WTC11 (cell line): ENCODE measurements around the gene CIDEB. TPM values are rescaled to one million over a fixed set of nuclear protein-coding genes. Genes with fewer than 3 reads are reported as not detected.

Experiments used
- ATAC-seq: fragments of 200-7000 bp; cut with Tn5 transposase; 2 replicates; pipeline ENCODE4 v1.10.0; 2021; ENCODE audit warnings: mild to moderate bottlenecking, moderate library complexity
- CTCF ChIA-PET: fragments of 300-600 bp; sonication (Branson Sonifier 250); formaldehyde crosslinking; loops from one replicate; lab custom pipeline; 2021; ENCODE audit warnings: antibody characterized with exemption; lab: Charles Lee
- POLR2A ChIA-PET: fragments of 350-600 bp; sonication (Branson Sonifier 250); formaldehyde crosslinking; loops from one replicate; lab custom pipeline; 2021; ENCODE audit warnings: antibody characterized with exemption; lab: Charles Lee
- DNase-seq: peaks from one replicate; pipeline ENCODE4 v3.0.0; 2021; ENCODE audit warnings: low spot score
- H3K27ac Mint-ChIP-seq: 2 replicates; pipeline ENCODE4 v1.8.0; 2021; ENCODE audit warnings: mixed read lengths
- H3K27me3 Mint-ChIP-seq: 2 replicates; pipeline ENCODE4 v1.8.0; 2021; ENCODE audit warnings: low read depth, mild to moderate bottlenecking, moderate library complexity, mixed read lengths
- H3K36me3 Mint-ChIP-seq: 2 replicates; pipeline ENCODE4 v1.8.0; 2021; ENCODE audit warnings: mixed read lengths
- H3K4me1 Mint-ChIP-seq: 2 replicates; pipeline ENCODE4 v1.8.0; 2022; ENCODE audit warnings: mixed read lengths
- H3K4me3 Mint-ChIP-seq: 2 replicates; pipeline ENCODE4 v1.8.0; 2021; ENCODE audit warnings: mild to moderate bottlenecking, moderate library complexity, mixed read lengths
- H3K9me3 Mint-ChIP-seq: 2 replicates; pipeline ENCODE4 v1.8.0; 2021; ENCODE audit warnings: mixed read lengths
- ATF6 ChIP-seq: sonication (generic); formaldehyde crosslinking; IDR thresholded peaks from 2 replicates; pipeline ENCODE4 v1.8.1; 2023; ENCODE audit warnings: mild to moderate bottlenecking, missing genetic modification reagents
- FOXP4 ChIP-seq: sonication (generic); formaldehyde crosslinking; IDR thresholded peaks from 2 replicates; pipeline ENCODE4 v1.8.0; 2022; ENCODE audit warnings: mild to moderate bottlenecking, missing genetic modification reagents
- NR3C1 ChIP-seq: sonication (generic); formaldehyde crosslinking; conservative IDR thresholded peaks from 2 replicates; pipeline ENCODE4 v1.8.1; 2023; ENCODE audit warnings: low read depth, mild to moderate bottlenecking, missing genetic modification reagents
- SOX15 ChIP-seq: fragments of 250-450 bp; sonication (Bioruptor Pico); IDR thresholded peaks from 2 replicates; pipeline ENCODE4 v1.9.0; 2021; ENCODE audit warnings: mild to moderate bottlenecking
- USF1 ChIP-seq: sonication (generic); formaldehyde crosslinking; IDR thresholded peaks from 2 replicates; pipeline ENCODE4 v1.8.0; 2022; ENCODE audit warnings: mild to moderate bottlenecking, missing genetic modification reagents
- ZNF425 ChIP-seq: fragments of 250-450 bp; sonication (Bioruptor Pico); conservative IDR thresholded peaks from 2 replicates; pipeline ENCODE4 v1.9.0; 2021; ENCODE audit warnings: mild to moderate bottlenecking
- ZNF671 ChIP-seq: fragments of 250-450 bp; sonication (Bioruptor Pico); IDR thresholded peaks from 2 replicates; pipeline ENCODE4 v1.8.0; 2021; ENCODE audit warnings: mild to moderate bottlenecking
- total RNA-seq: library from RNA; stranded (reverse); gene quantifications from 3 replicates; pipeline ENCODE4 v1.2.3, GENCODE V29; 2021
- TF ChIP-seq, protein P1 (sequence below): sonication (generic); formaldehyde crosslinking; IDR thresholded peaks from 2 replicates; pipeline ENCODE4 v1.8.0; 2022; ENCODE audit warnings: mild to moderate bottlenecking, missing genetic modification reagents
- TF ChIP-seq, protein P2 (sequence below): sonication (generic); formaldehyde crosslinking; IDR thresholded peaks from 2 replicates; pipeline ENCODE4 v1.8.1; 2023; ENCODE audit warnings: mild to moderate bottlenecking, moderate library complexity, missing genetic modification reagents

The CIDEB gene
- total RNA-seq, 1 experiment from 2014 or later, result 4.7 TPM

- H3K27me3 Mint-ChIP-seq, result peaks cover 32% of the 10 kb centered on the region
- ChIA-PET CTCF (interaction anchor here (1.1 to 6.8 kb wide), 13 partner anchors 10 to 127 kb away, joined by 4 to 97 read pairs (median 10); partner anchors contain the start of genes ADCY4, CBLN3, DHRS1 and KHNYN), POLR2A (interaction anchor here (1.8 to 2.0 kb wide), 2 partner anchors 10 to 67 kb away, joined by 8 read pairs; partner anchors contain the start of genes DHRS1, NOP9 and TINF2)
- H3K36me3 Mint-ChIP-seq, result peaks cover 25% of the 10 kb centered on the region
- no peaks in the 10 kb centered on the region for H3K9me3 Mint-ChIP-seq
- no peak within 1 kb of the TSS for H3K27ac Mint-ChIP-seq
- ATAC-seq, result no peak
- peak within 1 kb of the TSS; percentile 41 for H3K4me3 Mint-ChIP-seq
- no peak for TF ChIP-seq USF1
- no peak for TF ChIP-seq FOXP4 (CRISPR knock-in tag)
- TF ChIP-seq ZNF671, result no peak
- TF ChIP-seq NR3C1, result no peak
- TF ChIP-seq, protein P1, sequence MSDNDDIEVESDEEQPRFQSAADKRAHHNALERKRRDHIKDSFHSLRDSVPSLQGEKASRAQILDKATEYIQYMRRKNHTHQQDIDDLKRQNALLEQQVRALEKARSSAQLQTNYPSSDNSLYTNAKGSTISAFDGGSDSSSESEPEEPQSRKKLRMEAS (CRISPR knock-in tag), result no peak
- no peak for TF ChIP-seq ATF6 (CRISPR knock-in tag)
- TF ChIP-seq SOX15, result no peak
- TF ChIP-seq ZNF425 (CRISPR knock-in tag), result no peak
- TF ChIP-seq, all 79 proteins: peak for 0
- DNase-seq, result no peak
- H3K4me1 Mint-ChIP-seq, result peaks cover 15% of the 10 kb centered on the region
Observed at GRCh38 chr14:24309538-24310264, 1.9 kb upstream of the CIDEB start, which contains the start of gene LTB4R2. Gene LTB4R2 (plus strand): TSS chr14:24310140. CDS start chr14:24310665, 525 bp downstream.

GRCh38 chr14:24308342-24309124, 756 bp upstream of the CIDEB start:
- H3K27me3 Mint-ChIP-seq, result peaks cover 20% of the 10 kb centered on the region
- ChIA-PET CTCF (interaction anchor here (0.7 to 6.8 kb wide), 58 partner anchors 8 to 250 kb away, joined by 3 to 97 read pairs (median 4); partner anchors contain the start of genes ADCY4, CBLN3, CHMP4A and DCAF11), POLR2A (interaction anchor here (0.5 to 1.7 kb wide), 3 partner anchors 9 to 67 kb away, joined by 3 to 8 read pairs (median 8); partner anchors contain the start of genes DHRS1, NOP9 and TINF2)
- H3K36me3 Mint-ChIP-seq, result peaks cover 36% of the 10 kb centered on the region
- DNase-seq (no peak), ATAC-seq (no peak)
- no peaks in the 10 kb centered on the region for H3K9me3 Mint-ChIP-seq
- TF ChIP-seq, protein P1 (CRISPR knock-in tag), result 0 out of 2 replicates have a peak, but pooled peaks have one; percentile 18
- TF ChIP-seq, protein P2, sequence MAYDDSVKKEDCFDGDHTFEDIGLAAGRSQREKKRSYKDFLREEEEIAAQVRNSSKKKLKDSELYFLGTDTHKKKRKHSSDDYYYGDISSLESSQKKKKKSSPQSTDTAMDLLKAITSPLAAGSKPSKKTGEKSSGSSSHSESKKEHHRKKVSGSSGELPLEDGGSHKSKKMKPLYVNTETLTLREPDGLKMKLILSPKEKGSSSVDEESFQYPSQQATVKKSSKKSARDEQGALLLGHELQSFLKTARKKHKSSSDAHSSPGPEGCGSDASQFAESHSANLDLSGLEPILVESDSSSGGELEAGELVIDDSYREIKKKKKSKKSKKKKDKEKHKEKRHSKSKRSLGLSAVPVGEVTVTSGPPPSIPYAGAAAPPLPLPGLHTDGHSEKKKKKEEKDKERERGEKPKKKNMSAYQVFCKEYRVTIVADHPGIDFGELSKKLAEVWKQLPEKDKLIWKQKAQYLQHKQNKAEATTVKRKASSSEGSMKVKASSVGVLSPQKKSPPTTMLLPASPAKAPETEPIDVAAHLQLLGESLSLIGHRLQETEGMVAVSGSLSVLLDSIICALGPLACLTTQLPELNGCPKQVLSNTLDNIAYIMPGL (CRISPR knock-in tag), result no peak
- H3K4me1 Mint-ChIP-seq, result peaks cover 15% of the 10 kb centered on the region
- H3K4me3 Mint-ChIP-seq, result no peak overlapping the region
- H3K27ac Mint-ChIP-seq, result no peak overlapping the region
